ENCODE measurements around the gene PLCD1. TPM values are rescaled to one million over a fixed set of nuclear protein-coding genes. Genes with fewer than 3 reads are reported as not detected.

Gene PLCD1
- total RNA-seq, 2 donors from 2014 or later, result 80.2 to 114 TPM

DNA sequence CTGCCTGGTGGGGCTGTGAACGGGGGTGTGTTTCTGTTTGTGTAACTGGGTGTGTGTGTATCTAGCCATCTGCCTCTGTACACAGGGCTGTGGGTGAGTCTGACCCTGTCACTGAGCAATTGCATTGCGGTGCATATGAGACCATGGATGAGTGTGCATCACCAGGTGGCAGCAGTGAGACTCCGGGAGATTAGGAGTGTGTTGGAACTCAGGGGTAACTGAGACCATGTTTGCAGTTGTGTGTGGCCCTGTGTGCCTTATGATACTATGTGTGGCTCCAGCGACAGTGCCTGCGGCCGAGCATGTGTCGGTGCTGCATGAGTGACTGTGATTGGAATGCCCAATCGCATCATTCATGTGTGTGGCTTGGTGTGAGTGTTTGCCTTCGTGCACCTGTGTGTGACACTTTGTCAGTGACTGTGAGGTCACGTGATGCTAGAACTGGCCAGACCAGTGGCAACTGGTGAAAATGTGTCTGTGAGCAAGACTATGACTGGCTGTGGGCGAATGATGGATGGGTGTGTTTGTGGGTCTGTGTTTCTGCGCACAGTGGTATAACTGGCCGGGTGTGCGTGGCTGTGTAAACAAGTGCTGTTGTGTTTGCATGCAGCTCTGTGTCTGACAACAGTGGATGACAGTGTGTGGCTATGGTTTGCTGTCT lies 24.9 kb downstream of the PLCD1 start:
- peak; percentile 77 for ATAC-seq

GRCh38 chr3:38003817-38004414 lies 25.5 kb downstream of the PLCD1 start:
- ATAC-seq (peak; percentile 24), DNase-seq (peak; percentile 66 to 67)
- intact Hi-C loops (cut with DNase I, micrococcal nuclease), result no loop called here

More for the DNA sequence above, 24.9 kb downstream of the PLCD1 start:
- DNase-seq, result peak; percentile 94 to 97
- intact Hi-C loops (cut with DNase I, micrococcal nuclease), result no loop called here

DNA sequence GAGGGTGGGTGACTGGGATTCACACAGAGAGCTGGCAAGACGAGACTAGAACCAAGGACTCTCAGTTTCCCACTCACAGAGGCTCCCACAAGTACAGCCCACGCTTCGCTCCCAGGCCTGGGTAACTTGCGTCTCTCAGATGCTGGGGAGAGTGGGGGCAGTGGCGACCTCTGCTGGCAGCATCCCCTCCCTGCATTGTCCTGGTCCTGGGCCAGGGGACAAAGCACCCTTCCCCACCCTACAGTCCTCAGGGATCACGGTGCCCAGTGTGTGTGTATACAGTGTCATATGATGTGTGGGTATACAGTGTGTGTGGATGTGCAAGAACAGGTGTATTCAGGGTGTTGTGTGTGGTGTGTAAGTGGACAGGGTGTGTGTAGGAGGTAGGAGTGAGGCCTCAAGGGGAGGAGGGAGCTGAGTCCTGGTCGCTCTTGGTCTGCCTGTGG lies 26.0 kb downstream of the PLCD1 start:
- intact Hi-C loops (cut with DNase I, micrococcal nuclease), result no loop called here
- DNase-seq (peak; percentile 64 to 77), ATAC-seq (peak; percentile 32)

DNA sequence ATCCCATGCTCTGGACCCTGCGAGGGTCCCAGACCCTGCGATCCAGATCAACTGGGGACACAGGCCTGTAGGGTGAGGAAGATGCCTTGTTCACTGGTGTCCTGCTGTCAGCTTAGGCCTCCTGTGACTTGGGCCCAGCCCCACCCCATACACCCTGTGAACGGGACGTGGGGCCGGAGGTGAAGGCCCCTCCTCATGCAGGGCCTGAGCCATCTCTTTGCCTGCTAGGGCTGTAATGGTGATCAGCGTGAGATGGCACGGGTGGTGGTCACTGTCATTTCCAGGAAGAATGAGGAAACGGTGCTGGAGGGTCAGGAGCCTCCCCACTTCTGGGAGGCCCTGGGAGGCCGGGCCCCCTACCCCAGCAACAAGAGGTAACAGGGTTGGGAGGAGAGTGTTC lies 26.5 kb downstream of the PLCD1 start:
- no peak for DNase-seq
- intact Hi-C loops (cut with DNase I, micrococcal nuclease), result no loop called here
- no peak for ATAC-seq

GRCh38 chr3:38002291-38002876 lies 27.1 kb downstream of the PLCD1 start:
- ATAC-seq (no peak), DNase-seq (peak; percentile 5 to 25)
- intact Hi-C loops (cut with DNase I, micrococcal nuclease), result no loop called here

DNA sequence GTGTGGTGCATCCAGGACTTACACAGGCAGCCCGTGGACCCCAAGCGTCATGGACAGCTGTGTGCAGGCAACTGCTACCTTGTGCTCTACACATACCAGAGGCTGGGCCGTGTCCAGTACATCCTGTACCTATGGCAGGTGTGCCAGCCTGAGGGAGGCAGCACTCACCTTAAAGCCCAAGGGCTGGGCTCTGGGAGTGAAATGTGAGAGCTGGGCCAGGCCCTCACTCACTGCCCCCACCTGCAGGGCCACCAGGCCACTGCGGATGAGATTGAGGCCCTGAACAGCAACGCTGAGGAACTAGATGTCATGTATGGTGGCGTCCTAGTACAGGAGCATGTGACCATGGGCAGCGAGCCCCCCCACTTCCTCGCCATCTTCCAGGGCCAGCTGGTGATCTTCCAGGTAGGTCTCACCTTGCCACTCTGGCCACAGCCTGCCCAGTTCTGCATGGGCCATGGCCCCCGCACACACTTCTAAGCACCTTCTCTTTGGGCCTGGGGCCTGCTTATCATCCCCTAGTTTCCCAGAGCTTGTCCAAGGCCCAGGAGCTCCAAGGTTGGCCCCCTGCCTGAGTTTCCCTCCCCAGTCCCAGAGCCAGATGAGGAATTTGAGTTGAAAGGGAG lies 27.9 kb downstream of the PLCD1 start:
- ATAC-seq (no peak), DNase-seq (peak; percentile 23 to 62)
- intact Hi-C loops (cut with DNase I, micrococcal nuclease), result no loop called here

DNA sequence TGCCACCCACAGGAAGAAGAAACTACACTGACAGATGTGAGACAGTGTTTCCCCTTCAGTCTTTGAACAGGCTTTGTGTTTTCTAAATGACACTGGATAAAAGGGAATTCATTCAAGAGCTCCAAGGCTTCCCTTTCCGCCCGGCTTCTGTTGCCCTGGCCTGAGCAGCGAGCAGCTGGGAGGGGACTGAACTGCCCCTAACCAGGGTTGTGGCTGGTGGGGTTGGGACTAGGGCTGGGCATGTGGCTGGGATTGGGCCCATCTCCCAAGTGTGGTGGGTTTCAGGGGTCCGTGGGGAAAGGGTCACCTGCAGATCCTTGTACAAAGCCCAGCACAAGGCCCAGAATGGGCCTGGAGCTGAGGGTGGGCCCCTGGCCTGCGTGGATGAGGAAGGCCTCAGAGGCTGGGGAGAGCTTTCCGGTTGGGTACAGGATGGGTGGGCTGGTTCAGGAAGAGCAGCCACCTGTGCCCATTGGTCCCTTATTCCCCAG lies 28.4 kb downstream of the PLCD1 start:
- ATAC-seq (no peak), DNase-seq (peak; percentile 6 to 28)
- intact Hi-C loops (cut with DNase I, micrococcal nuclease), result no loop called here

DNA sequence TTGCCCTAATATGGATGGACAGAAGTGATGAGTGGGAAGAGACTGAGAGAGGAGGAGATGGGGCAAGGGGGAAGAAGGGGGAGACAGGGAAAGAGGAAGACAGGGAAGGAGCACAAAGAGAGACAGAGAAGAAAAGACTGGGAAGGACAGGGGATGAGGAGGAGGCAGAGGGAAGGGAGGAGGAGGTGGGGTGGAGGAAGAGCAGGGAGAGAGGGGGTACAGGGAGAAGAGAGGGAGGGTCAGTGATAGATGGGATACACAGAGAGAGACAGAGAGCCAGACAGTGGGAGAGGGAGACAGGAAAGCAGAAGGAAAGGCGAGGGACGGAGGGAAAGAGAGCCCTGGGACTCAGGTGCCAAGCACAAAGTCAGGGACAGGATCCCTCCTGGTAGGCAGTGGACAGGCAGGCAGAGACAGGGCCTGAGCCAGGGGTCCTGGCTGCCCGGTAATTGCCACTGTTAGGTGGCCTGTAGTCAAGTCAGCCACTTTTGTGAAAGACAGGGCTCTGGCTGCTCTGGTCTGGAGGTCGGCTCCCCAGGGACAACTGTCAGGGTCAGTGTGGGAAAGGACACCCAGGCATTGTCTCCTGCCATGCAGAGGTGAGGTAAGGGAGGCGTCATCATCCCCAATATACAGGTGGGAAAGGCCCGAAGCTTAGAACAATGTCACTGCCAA lies 29.1 kb downstream of the PLCD1 start:
- DNase-seq (peak; percentile 10 to 17), ATAC-seq (no peak)
- intact Hi-C loops (cut with DNase I, micrococcal nuclease), result no loop called here

- no peak for ATAC-seq
- DNase-seq, result peak; percentile 5 to 25
- intact Hi-C loops (cut with DNase I, micrococcal nuclease), result no loop called here
Measured at GRCh38 chr3:37999836-38000235, 29.6 kb downstream of the PLCD1 start.

GRCh38 chr3:37997791-37998370 lies 31.6 kb downstream of the PLCD1 start:
- DNase-seq, result peak; percentile 50 to 52

DNA sequence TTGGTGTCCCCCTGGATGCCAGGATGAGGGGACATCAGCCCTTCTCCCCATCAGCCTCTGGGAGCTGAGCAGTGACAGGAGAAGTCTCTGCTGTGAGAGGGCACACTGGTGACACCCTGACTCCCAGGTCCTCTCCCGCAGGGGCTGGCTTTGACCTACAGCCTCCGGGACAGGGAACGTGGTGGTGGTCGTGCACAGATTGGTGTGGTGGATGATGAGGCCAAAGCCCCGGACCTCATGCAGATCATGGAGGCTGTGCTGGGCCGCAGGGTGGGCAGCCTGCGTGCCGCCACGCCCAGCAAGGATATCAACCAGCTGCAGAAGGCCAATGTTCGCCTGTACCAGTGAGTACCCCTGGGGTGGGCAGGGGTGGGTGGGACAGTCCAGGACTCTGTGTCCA lies 32.1 kb downstream of the PLCD1 start:
- ATAC-seq, result no peak
- DNase-seq, result peak; percentile 21 to 36
- intact Hi-C loops (cut with DNase I, micrococcal nuclease), result no loop called here

More at GRCh38 chr3:37997791-37998370, 31.6 kb downstream of the PLCD1 start:
- ATAC-seq, result no peak
- intact Hi-C loops (cut with DNase I, micrococcal nuclease), result no loop called here

- peak; percentile 32 for ATAC-seq
- intact Hi-C loops (cut with DNase I, micrococcal nuclease), result no loop called here
Measured at GRCh38 chr3:37996785-37997301, 32.6 kb downstream of the PLCD1 start.

DNA sequence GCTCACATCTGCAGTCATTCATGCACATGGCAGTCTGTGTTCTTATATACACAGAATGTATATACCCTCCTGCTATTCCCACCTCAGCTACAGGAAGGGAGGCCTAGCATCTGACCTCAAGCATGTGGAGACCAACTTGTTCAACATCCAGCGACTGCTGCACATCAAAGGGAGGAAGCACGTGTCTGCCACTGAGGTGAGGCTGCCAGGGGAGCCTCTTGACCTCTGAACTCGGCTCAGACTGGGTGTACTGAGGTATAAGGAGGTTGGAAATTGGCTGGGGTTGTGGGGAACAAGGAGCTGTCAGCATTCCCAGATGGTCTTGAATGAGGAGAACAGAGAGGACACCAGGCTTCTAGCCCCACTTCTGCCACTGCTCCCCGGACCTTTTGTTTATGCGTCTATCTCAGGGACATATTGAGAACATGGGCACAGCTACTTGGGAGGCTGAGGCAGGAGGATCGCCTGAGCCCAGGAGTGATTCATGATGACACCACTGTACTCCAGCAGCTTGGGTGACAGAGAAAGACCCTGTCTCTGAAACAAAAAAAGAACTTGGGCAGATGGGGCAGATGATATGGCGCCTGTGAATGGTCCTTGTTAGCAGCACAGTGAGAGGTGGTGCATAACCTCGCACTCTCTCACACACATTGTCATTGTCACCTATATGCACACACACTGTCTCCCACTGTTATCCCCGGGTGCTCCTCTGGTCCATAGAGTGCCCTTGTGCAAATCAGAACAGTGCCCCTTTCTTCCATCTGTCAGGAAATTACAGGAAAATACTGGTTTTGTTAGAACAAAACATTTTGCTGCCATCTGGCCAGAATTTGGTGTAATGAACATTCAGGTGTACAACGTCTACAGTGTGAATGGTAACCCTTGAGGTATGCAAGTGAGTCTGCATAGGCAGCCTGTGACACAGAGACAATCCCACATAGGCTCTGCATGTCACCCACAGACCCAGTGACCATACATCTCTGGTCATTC lies 33.5 kb downstream of the PLCD1 start:
- ATAC-seq, result no peak
- intact Hi-C loops (cut with DNase I, micrococcal nuclease), result no loop called here
- DNase-seq, result peak in 1 of 2 donors; percentile 7

More at GRCh38 chr3:37996785-37997301, 32.6 kb downstream of the PLCD1 start:
- DNase-seq, result peak; percentile 80 to 89

- intact Hi-C loops (cut with DNase I, micrococcal nuclease), result no loop called here
- DNase-seq (no peak), ATAC-seq (no peak)
Measured at GRCh38 chr3:37994639-37994972, 34.8 kb downstream of the PLCD1 start.

DNA sequence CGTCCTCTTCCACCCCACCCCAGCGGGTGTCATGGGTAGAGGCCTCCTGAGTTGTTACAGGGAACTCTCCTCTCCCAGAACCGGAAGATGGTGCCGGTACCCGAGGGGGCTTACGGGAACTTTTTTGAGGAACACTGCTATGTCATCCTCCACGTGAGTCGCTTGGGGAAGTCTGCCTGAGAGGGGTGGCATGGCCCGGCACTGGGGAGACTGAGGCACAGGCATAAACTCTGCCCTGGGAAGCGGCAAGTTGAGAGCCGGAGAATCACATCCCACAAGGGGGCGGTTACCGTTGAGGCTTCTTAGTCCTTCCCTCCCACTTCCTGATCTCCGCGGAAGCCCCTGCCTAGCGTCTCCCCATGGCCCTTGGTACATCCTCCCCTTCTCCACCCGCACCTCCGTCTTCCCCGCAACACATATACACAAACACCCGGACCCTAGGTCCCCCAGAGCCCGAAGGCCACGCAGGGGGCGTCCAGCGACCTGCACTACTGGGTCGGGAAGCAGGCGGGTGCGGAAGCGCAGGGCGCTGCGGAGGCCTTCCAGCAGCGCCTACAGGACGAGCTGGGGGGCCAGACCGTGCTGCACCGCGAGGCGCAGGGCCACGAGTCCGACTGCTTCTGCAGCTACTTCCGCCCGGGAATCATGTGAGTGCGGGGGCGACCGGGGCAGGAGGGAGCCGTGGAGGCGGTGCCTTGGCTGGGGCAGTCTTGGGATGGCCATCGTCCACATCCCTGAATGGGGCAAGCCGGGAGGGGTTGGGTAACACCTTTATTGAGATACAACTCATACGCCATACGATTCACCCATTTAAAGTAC lies 35.4 kb downstream of the PLCD1 start:
- ATAC-seq, result peak; percentile 1

GRCh38 chr3:37993460-37993819 lies 36.0 kb downstream of the PLCD1 start:
- no peak for DNase-seq
- ATAC-seq, result no peak
- intact Hi-C loops (cut with DNase I, micrococcal nuclease), result no loop called here

More for the DNA sequence above, 35.4 kb downstream of the PLCD1 start:
- intact Hi-C loops (cut with DNase I, micrococcal nuclease), result no loop called here
- peak; percentile 80 to 85 for DNase-seq

GRCh38 chr3:37993067-37993455 lies 36.4 kb downstream of the PLCD1 start:
- intact Hi-C loops (cut with DNase I, micrococcal nuclease), result no loop called here
- DNase-seq (no peak), ATAC-seq (no peak)

All from left colon (tissue), 2 donors.